CD14-positive monocyte (primary cell): ENCODE results near the gene FIGNL2. TPM values are rescaled to one million over a fixed set of nuclear protein-coding genes. Genes with fewer than 3 reads are reported as not detected.

Experiments used
- DNase-seq, 3 donors: peaks; one replicate each; pipeline ENCODE4 v3.0.0-alpha.2; 2011 to 2022
- H2AFZ ChIP-seq: 2 replicates; pipeline ENCODE4 v1.6.0; 2012; ENCODE audit warnings: mild to moderate bottlenecking, low read depth, low read length, inconsistent platforms; ENCODE audit not compliant: insufficient read depth, poor library complexity, severe bottlenecking
- H3K27ac ChIP-seq, 2 donors: 1 replicate in 1 of 2; 2 replicates in 1 of 2; pipeline ENCODE4 v1.5.1; 2012 to 2013; ENCODE audit warnings: low read length in 2 of 2, control low read depth in 1 of 2, inconsistent platforms in 1 of 2, low read depth in 1 of 2, mild to moderate bottlenecking in 1 of 2
- H3K27me3 ChIP-seq, 2 donors: one replicate each; pipeline versions ENCODE4 v1.6.0 to v1.6.1; 2011 to 2013; ENCODE audit warnings: low read length in 2 of 2; ENCODE audit not compliant: control insufficient read depth in 2 of 2, insufficient read depth in 2 of 2
- H3K36me3 ChIP-seq, 2 donors: replicated peaks in 1 of 2; 1 replicate in 1 of 2; 2 replicates in 1 of 2; pipeline versions ENCODE4 v1.5.1 to v1.6.1; 2012 to 2013; ENCODE audit warnings: low read length in 2 of 2, control low read depth in 1 of 2, inconsistent platforms in 1 of 2, mild to moderate bottlenecking in 1 of 2; ENCODE audit not compliant: insufficient read depth in 2 of 2, control insufficient read depth in 1 of 2
- H3K4me1 ChIP-seq, 2 donors: 1 replicate in 1 of 2; 2 replicates in 1 of 2; pipeline versions ENCODE4 v1.5.1 to v1.6.1; 2012 to 2013; ENCODE audit warnings: low read length in 2 of 2, control low read depth in 1 of 2, inconsistent platforms in 1 of 2, mild to moderate bottlenecking in 1 of 2, moderate library complexity in 1 of 2; ENCODE audit not compliant: insufficient read depth in 2 of 2, control insufficient read depth in 1 of 2
- H3K4me2 ChIP-seq: replicated peaks from 2 replicates; pipeline ENCODE3; 2012; ENCODE audit warnings: low read length, moderate library complexity, mild to moderate bottlenecking; ENCODE audit not compliant: poor library complexity, severe bottlenecking; ENCODE audit errors: extremely low read depth
- H3K4me3 ChIP-seq, 3 experiments: fragments of 200-600 bp in 1 of 3; sonication (generic) in 1 of 3; replicated peaks in 1 of 3; 1 replicate in 2 of 3; 2 replicates in 1 of 3; pipeline ENCODE4 v1.5.1; 2011 to 2013; ENCODE audit warnings: low read length in 3 of 3, mild to moderate bottlenecking in 3 of 3, control low read depth in 2 of 3, low read depth in 2 of 3, inconsistent platforms in 1 of 3, moderate library complexity in 1 of 3
- H3K79me2 ChIP-seq: 2 replicates; pipeline ENCODE4 v1.6.0; 2012; ENCODE audit warnings: mild to moderate bottlenecking, control low read depth, inconsistent platforms, low read length, moderate library complexity; ENCODE audit not compliant: insufficient read depth
- H3K9ac ChIP-seq: 2 replicates; pipeline ENCODE4 v1.6.0; 2017; ENCODE audit warnings: low read length, mild to moderate bottlenecking; ENCODE audit not compliant: insufficient read depth, poor library complexity, severe bottlenecking
- H3K9me3 ChIP-seq, 2 donors: replicated peaks in 1 of 2; 1 replicate in 1 of 2; 2 replicates in 1 of 2; pipeline versions ENCODE4 v1.5.1 to v1.6.1; 2012 to 2013; ENCODE audit warnings: low read length in 2 of 2, control low read depth in 1 of 2; ENCODE audit not compliant: control insufficient read depth in 1 of 2, insufficient read depth in 1 of 2
- H4K20me1 ChIP-seq: 2 replicates; pipeline ENCODE4 v1.6.0; 2012; ENCODE audit warnings: mild to moderate bottlenecking, low read length, control low read depth, moderate library complexity; ENCODE audit not compliant: insufficient read depth
- H3K27ac Mint-ChIP-seq, 7 donors: one replicate each; pipeline ENCODE4 v1.8.0; 2020; ENCODE audit warnings: mild to moderate bottlenecking in 7 of 7, mixed read lengths in 7 of 7, moderate library complexity in 6 of 7, inconsistent platforms in 2 of 7
- H3K27me3 Mint-ChIP-seq, 3 donors: one replicate each; pipeline ENCODE4 v1.8.0; 2021 to 2022; ENCODE audit warnings: low read depth in 3 of 3, mild to moderate bottlenecking in 3 of 3, mixed read lengths in 3 of 3, moderate library complexity in 3 of 3, inconsistent platforms in 1 of 3
- H3K36me3 Mint-ChIP-seq, 2 donors: one replicate each; pipeline ENCODE4 v1.8.0; 2020; ENCODE audit warnings: mixed read lengths in 2 of 2, inconsistent platforms in 1 of 2, mild to moderate bottlenecking in 1 of 2
- H3K4me1 Mint-ChIP-seq: one replicate; pipeline ENCODE4 v1.8.0; 2020; ENCODE audit warnings: mild to moderate bottlenecking, mixed read lengths
- H3K4me3 Mint-ChIP-seq, 2 donors: one replicate each; pipeline ENCODE4 v1.8.0; 2020; ENCODE audit warnings: mild to moderate bottlenecking in 2 of 2, mixed read lengths in 2 of 2, moderate library complexity in 1 of 2
- H3K9me3 Mint-ChIP-seq, 7 donors: one replicate each; pipeline ENCODE4 v1.8.0; 2020 to 2022; ENCODE audit warnings: mixed read lengths in 7 of 7, mild to moderate bottlenecking in 6 of 7, moderate library complexity in 6 of 7, inconsistent platforms in 2 of 7
- CTCF ChIP-seq: fragments of 200-600 bp; IDR thresholded peaks from one replicate; pipeline ENCODE4 v1.8.0; 2022; ENCODE audit warnings: antibody characterized with exemption, mild to moderate bottlenecking
- WGBS: methylation state at CpG from one replicate; pipeline ENCODE4 v1.1.5; 2013; ENCODE audit warnings: missing lambda C conversion rate; ENCODE audit not compliant: insufficient coverage; 5-methylcytosine and 5-hydroxymethylcytosine counted together
- intact Hi-C, 2 donors: fragments of 100-400 bp; cut with micrococcal nuclease; formaldehyde crosslinking; loops; one replicate each; pipeline versions ENCODE4 v1.15.0 to v1.15.1; 2023
- polyA plus RNA-seq, 3 donors: library from polyadenylated mRNA; depleted of rRNA in 1 of 3; unstranded in 2 of 3; stranded (reverse) in 1 of 3; fragments of 300-500 nt in 2 of 3; fragments of >200 nt in 1 of 3; fragmentation: Illumina TruSeq in 2 of 3; gene quantifications; 1 replicate in 2 of 3; 2 replicates in 1 of 3; pipeline ENCODE4 v1.2.3, GENCODE V29; 2012 to 2021

Gene FIGNL2
- polyA plus RNA-seq, 3 donors: 0.06 to 0.52 TPM; not detected in 1

- Histone ChIP-seq H3K4me2 (no peak overlapping the region), H4K20me1 (no peaks in the 10 kb centered on the region), H3K9me3 (no peaks in the 10 kb centered on the region), H3K4me3 (no peak overlapping the region), H2AFZ (no peak overlapping the region), H3K79me2 (no peaks in the 10 kb centered on the region), H3K36me3 (no peaks in the 10 kb centered on the region), H3K27ac (no peak overlapping the region), H3K4me1 (peaks cover 47 to 61% of the 10 kb centered on the region in 2 donors), H3K9ac (no peak overlapping the region), H3K27me3 (peaks cover 3 to 52% of the 10 kb centered on the region in 2 donors)
- Mint-ChIP-seq H3K27me3 (peaks cover 49 to 68% (median 56%) of the 10 kb centered on the region in 3 donors), H3K4me3 (peak overlapping the region in 1 of 2 donors; percentile 21), H3K9me3 (peaks cover 0 to 10% (median 2%) of the 10 kb centered on the region in 7 donors), H3K4me1 (peaks cover 49% of the 10 kb centered on the region), H3K27ac (no peak overlapping the region), H3K36me3 (peaks cover 19 to 24% of the 10 kb centered on the region in 2 donors)
- 99% methylated on average over 7 of the region's 7 CpGs for WGBS
- no peak for DNase-seq
- TF ChIP-seq CTCF: no peak
- intact Hi-C loops: no loop called here
Observed at GRCh38 chr12:51865757-51866270, 17.3 kb upstream of the FIGNL2 start.

GRCh38 chr12:51864833-51865670 lies 16.5 kb upstream of the FIGNL2 start:
- Histone ChIP-seq H3K4me3 (peak overlapping the region in 1 of 3 experiments; percentile 75), H3K36me3 (no peaks in the 10 kb centered on the region), H2AFZ (peak overlapping the region; percentile 83), H3K9me3 (no peaks in the 10 kb centered on the region), H3K79me2 (no peaks in the 10 kb centered on the region), H3K4me1 (peaks cover 40 to 54% of the 10 kb centered on the region in 2 donors), H3K9ac (no peak overlapping the region), H3K27ac (no peak overlapping the region), H3K27me3 (peaks cover 3 to 52% of the 10 kb centered on the region in 2 donors), H4K20me1 (no peaks in the 10 kb centered on the region), H3K4me2 (peak overlapping the region; percentile 79)
- Mint-ChIP-seq H3K4me3 (peak overlapping the region; percentile 70 to 85), H3K9me3 (peaks cover 0 to 10% (median 2%) of the 10 kb centered on the region in 7 donors), H3K36me3 (peaks cover 19 to 24% of the 10 kb centered on the region in 2 donors), H3K27me3 (peaks cover 49 to 66% (median 58%) of the 10 kb centered on the region in 3 donors), H3K4me1 (peaks cover 42% of the 10 kb centered on the region), H3K27ac (peak overlapping the region in 1 of 7 donors; percentile 63)
- no peak for DNase-seq
- intact Hi-C loops: no loop called here
- WGBS: 98% methylated on average over 5 of the region's 12 CpGs
- no peak for TF ChIP-seq CTCF
